NB4 (cell line): Measurements from ENCODE around the gene JPT1.

Source experiments
- MYC ChIP-seq: IDR thresholded peaks from 2 replicates; pipeline ENCODE4 v1.6.1; 2011; ENCODE audit warnings: low read depth, low read length
- POLR2A ChIP-seq: IDR thresholded peaks from 2 replicates; pipeline ENCODE4 v1.6.1; 2011; ENCODE audit warnings: mild to moderate bottlenecking; ENCODE audit not compliant: insufficient read length; ENCODE audit errors: extremely low read depth
- TF ChIP-seq, protein P1 (sequence below): IDR thresholded peaks from one replicate; pipeline ENCODE4 v1.5.1; 2012; ENCODE audit warnings: low read depth, low read length

DNA sequence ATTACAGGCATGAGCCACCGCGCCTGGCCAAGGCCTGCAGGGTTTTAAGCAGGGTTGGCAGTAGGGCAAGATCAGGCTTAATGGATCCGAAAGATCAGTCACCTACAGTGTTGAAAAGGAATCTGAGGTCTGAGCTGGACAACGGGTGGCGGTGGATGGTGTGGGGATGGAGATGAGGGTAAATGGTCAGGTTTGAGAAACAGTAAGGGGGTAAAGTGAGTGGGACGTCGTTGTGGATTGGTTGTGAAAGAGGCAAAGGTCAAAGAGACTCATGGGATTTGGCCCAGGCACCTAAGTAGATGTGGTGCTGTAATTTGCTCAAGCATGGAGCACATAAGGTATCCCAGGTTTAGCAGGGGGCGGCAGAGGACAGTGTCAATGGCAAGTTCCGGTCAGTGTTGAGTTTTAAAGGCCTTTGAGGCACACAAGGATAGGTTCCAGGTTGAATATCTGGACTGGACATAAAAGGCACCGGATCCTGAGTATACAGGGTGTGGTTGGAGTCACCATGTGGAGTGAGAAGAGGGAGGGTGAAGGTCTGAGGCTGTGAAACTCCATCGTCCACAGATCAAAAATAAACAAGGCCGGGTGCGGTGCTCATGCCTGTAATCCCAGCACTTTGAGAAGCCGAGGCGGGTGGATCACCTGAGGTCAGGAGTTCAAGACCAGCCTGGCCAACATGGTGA lies 67.7 kb downstream of the JPT1 start:
- TF ChIP-seq, protein P1, sequence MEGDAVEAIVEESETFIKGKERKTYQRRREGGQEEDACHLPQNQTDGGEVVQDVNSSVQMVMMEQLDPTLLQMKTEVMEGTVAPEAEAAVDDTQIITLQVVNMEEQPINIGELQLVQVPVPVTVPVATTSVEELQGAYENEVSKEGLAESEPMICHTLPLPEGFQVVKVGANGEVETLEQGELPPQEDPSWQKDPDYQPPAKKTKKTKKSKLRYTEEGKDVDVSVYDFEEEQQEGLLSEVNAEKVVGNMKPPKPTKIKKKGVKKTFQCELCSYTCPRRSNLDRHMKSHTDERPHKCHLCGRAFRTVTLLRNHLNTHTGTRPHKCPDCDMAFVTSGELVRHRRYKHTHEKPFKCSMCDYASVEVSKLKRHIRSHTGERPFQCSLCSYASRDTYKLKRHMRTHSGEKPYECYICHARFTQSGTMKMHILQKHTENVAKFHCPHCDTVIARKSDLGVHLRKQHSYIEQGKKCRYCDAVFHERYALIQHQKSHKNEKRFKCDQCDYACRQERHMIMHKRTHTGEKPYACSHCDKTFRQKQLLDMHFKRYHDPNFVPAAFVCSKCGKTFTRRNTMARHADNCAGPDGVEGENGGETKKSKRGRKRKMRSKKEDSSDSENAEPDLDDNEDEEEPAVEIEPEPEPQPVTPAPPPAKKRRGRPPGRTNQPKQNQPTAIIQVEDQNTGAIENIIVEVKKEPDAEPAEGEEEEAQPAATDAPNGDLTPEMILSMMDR: no peak
- TF ChIP-seq POLR2A (no peak), MYC (no peak)
